KBM-7 (cell line): ENCODE measurements around the gene FKBP1C.

ENCODE experiments used
- DNase-seq: peaks from one replicate; pipeline ENCODE4 v3.0.0-alpha.2; 2015
- in situ Hi-C: fragments of 300-500 bp; cut with MboI; formaldehyde crosslinking; loops from 2 replicates; pipeline ENCODE4 v1.14.3; 2020; ENCODE audit warnings: low sequenced_read_pairs, low pct_unique_long_range_greater_than_20kb, mixed read lengths

The FKBP1C gene

GRCh38 chr6:63249875-63250482 is 38.7 kb downstream of the FKBP1C start:
- no peak for DNase-seq
- in situ Hi-C loops, result no loop called here

GRCh38 chr6:63259153-63259552 is 47.9 kb downstream of the FKBP1C start:
- no peak for DNase-seq
- in situ Hi-C loops, result no loop called here

GRCh38 chr6:63261820-63262219 is 50.6 kb downstream of the FKBP1C start:
- in situ Hi-C loops, result no loop called here
- no peak for DNase-seq
